COLO829 (cell line): ENCODE measurements around the gene CYTH1.

ENCODE experiments used
- DNase-seq: peaks from one replicate; pipeline ENCODE4 v3.0.0; 2012; ENCODE audit warnings: low spot score

CYTH1 gene

DNA sequence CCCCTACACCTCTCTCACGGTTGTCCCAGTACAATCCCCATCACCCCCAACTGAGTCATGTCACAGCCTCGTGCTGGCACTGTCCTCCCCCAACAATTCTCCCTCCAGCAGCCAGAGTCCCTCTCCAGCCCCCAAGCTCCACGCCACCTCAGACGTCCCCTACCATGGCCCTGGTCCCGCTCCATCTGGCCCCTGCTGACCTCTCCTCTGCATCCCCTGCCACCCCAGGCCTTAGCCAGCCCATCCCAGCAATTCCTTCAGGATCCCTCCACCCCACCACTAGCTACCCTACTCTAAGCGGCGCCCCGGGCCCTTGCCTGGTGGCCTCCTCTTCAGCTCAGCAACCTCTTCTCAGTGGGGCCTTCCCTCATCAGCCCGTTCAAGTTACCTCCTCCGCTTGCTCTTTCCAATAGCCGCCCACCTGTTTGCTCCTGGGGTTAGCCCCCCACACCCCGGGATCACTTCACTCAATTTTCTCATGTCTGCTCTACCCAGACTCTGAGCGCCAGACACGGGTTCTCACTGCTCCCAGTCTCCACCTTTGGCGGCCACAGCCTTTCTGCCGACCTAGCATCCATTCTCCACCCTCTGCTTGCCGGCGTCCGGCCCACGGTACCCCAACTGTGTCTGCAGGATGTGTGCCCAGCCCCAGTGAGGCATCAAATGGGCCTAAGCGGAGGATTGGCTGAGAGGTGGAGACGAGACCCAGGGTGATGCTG, 112.7 kb downstream of the CYTH1 start:
- DNase-seq = no peak

DNA sequence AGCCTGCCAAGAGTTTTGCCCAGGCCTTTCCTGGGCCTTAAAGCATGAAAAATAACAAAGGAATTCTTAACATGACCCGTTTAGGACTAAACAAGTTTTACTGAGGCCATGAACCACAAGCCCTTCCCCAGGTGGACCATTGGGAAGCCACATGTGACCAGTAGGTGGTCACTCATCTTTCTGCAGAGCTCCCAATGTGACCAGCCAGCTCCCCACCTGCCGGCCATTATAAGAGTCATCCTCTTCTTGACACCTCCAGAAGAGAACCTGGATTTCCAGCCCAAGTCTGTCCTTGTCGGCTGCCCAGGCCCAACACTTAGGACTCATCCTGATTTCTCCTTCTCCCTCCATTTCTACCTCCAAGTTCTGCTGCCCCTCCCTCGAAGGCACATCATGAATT, 113.2 kb downstream of the CYTH1 start:
- no peak for DNase-seq

DNA sequence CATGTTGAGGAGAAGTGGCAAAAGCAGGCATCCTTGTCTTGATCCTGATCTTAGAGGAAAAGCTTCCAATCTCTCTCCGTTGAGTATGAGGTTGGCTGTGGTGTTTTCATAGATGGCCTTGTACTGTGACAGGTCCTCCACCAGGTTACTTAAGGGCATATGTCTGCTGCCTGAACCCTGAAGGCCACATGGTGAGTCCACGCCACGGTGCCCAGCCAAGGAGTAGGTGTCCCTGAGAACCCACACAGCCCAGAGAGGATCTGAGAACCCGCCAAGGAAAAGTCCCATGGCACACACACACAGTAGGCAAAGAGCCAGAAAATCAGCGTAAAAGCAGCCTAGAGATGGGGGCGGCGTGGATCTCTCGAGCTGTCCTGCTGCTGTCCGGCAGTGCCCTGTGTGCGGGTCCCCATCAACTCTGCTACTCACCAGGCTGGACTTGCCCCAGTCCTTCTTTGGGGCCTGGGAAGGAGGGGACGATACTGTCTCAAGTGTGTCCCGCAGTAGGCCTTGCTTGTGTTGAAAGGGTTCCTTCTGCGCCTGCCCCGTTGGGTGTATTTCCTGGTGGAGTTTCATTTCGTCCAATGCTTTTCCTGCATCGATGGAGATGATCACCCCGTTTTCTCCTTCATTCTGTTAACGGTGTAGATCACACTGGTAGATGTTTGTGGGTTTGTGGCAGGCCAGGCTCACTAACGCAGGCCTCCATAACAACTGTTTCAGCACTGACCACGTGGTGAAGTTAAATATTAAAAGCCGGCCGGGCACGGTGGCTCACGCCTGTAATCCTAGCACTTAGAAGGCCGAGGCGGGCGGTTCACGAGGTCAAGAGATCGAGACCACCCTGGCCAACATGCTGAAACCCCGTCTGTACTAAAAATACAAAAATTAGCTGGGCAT, 114.1 kb downstream of the CYTH1 start:
- no peak for DNase-seq

DNA sequence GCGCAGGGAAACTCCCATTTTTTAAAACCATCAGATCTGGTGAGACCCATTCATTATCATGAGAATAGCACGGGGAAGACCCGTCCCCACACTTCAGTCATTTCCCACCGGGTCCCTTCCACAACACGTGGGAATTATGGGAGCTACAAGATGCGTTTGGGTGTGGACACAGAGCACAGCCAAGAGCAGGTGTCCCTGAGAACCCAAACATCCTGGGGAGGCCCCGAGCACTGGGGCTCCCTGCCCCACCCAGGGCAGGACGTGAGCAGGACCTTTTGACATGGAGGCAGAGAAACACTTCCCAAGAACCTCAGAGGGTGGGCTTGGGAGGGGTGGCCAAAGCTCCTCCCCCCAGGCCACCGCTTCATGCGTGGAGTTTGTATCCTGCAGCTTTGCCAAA, 115.0 kb downstream of the CYTH1 start:
- no peak for DNase-seq

DNA sequence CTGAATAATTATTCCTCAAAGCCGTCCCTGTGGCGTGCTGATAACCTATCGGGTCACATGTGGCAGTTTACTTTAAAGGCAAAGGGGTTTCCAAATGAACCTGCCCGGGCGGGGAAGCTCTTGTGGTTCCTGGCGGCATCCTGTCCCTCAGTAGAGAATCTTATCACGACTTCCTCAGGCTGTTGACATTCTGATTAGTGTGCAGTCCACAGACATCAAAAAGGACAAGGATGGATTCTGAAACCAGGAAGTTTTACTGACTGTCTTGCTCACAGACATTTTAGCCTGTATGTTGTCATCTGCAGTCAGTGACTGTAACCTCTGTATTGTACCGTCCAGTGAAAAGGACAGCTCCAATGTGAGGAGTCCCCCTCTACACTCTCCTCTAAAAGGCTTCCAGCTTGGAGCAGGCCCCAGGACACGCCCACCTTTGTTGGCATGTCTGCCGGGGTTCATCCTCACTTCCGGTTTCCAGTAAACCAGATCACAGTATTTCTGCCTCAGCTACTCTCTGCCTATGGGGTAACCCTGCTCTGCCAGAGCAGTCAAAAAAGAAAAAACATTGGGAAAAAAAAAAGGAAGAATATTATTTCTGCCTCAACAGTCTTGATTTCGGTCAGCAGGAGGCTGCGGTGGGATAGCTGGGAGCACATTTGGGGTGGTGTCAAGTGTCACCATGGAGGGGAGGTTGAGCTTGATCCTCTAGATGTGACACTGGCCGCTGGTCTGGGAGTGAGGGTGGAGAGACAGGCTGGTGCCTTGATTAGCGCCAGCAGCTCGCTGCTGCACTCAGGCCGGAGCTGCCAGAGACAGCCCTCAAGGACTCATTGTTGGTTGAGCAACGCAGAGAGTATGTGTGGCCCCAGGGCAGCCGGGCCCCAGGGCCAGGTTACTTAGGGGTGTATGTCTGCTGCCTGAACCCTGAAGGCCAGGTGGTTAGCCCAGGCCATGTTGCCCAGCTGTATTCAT, 115.8 kb downstream of the CYTH1 start:
- no peak for DNase-seq

DNA sequence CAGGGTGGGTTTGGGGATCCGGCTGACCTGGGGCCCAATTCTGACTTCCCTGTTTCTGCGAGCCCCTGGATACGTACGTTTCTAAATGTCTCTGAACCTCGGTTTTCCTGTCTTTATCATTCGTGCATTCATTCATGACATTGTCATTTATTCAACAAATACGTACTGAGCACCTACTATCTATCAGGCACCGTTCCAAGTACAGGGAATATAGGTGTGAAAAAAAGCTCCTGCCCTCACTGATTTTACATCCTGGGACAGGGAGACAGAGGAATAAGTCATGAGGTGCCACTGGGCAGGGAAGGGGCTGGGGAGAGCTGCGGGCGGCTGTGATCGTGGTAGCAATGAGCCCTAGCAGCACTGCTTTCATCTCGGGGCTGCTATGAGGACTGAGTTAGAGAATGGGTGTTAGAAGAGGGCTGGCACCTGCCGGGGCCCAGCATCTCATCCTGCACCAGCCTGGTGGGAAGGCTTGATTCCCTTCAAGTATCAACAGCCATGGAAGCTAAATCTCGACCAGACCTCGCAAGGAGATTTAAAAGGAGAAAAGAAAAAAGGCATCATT, 116.6 kb downstream of the CYTH1 start:
- no peak for DNase-seq

DNA sequence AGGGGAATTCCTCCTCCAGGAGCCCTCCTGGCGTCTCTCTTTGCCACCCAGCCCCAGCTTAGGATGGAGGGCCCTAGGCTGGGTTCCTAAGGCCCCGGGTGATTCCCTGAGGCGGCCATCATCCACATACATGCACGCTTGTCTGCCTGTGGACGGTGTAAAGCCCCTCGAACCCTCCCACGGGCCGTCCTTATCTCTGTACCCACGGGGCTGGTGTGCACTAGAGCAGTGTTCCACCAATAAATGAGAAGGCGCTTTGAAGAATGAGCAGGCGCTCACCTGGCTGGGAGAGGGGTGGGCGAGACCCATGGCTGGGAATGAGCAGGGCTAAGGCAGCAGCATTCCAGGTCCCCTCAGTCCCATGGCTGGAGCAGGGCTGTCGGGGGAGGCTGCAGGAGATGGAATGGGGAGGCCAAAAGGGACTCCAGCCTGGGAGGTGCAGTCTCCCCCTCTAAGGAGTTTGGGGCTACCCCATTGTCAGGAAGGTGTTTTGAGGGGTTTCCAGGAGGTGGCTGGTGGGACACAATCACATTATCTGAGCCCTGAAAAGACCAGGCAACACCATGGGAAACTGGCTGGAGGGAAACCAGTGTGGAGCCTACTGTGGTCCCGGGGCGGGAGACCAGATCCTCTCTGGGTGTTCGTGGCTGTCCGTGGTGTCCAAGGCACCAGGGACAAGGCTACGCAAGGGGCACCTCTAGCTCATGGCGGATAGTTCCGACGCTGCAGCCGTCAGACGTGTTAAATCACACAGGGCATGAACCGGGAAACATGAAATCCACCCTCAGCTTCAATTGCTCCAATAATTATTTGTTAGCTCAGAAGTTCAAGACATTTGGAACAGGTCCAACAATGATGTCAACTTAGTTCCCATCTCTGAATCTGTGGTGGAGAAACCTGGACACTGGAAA, 117.3 kb downstream of the CYTH1 start:
- no peak for DNase-seq

DNA sequence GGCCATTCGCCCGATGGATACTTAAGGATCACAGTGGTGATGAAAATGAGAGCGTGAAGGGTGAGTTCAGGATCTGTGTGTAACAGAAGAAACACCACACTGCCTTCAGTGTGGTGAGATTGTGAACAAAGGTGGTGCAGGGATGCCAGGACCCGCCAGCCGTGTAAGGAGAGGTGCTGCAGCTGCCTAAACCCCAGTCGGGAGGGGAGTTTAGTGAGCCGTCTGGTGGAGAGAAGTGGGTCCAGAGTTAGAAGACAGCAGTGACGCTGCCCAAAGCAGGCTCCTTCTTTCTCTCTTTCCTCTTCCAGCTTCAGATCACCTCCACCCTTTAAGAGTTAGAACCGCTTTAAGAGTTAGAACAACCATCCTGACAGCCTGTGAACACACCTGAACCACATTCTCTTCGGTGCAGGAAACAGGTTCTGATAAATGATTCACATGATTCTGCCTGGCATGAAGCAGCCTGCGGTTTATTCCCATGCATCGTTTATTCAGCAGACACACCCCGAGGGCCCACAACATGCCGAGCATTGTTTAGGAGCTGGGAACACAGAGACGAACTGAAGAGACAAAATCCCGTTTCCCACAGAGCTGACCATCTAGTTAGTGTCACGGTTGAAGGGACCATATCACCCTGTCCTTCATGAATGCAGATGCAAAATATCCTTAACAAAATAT, 120.8 kb downstream of the CYTH1 start:
- peak; percentile 34 for DNase-seq

DNA sequence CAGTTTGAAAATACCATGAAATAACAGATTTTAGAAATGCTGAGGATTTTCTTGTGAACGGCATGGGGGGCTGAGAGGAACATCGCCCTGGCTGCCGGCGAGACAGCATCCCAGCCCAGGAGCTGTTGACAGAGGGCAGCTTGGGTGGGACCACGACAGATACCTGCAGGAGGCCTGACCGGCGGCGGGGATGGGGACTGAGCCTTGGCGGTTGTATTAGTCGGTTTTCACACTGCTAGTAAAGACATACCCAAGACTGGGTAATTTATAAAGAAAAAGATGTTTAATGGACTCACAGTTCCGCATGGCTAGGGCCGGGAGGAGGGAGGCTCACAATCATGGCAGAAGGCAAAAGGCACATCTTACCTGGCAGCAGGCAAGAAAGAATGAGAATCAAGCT, 122.5 kb downstream of the CYTH1 start:
- no peak for DNase-seq

DNA sequence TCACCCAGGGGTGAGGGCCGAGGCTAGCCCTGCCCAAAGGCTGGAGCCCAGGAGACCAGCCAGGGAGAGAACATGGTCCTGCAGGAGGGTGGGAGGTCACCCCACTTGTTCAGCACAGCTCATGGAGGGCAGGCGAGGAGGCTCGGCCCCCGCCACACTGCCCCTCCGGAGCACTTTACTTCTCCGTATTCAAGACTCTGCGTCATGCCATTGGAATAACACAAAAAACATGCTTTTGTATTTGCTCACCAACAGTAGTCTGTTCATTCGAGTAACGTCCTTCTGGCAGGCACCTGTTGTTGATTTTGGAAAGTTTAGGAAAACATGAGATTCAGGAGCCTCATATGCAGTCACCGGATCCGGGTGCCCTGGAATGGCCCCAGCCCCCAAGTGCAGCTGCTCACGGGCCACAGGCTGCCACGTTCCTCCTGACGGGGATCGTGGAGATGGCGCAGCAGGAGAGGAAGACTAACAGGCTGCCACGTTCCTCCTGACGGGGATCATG, 123.7 kb downstream of the CYTH1 start:
- DNase-seq = no peak

DNA sequence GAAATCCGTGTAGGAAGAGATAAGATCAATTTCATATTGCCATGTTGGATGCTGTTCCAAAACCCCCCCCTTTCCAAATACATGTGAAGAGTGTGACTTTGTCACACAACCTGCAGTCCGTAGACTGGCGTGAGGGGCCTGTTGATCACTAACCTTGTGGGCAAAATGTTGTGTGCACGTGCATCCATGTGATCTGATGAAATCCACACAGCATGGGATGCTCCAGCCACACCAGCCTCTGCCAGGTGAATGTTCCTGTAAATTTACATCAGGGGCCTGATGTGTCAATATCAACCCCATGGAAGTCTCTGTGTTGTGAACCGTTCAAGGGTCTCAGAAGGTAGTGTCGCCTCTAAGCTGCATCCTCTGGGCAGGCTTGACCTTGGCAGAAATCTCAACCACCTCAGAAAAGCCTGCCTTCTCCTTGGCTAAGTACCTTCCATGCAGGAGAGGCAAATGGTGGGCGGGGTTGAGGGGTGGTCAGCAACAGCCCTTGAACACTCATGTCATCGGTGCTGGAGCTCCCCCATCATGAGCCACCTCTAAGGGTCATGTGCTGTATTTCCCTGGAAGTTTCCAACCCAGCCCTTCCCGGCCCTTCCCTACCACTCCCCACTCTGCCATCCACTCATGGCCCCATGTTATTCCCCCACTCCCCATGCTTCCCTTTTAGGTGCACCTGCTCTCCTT, 126.7 kb downstream of the CYTH1 start:
- DNase-seq = no peak

DNA sequence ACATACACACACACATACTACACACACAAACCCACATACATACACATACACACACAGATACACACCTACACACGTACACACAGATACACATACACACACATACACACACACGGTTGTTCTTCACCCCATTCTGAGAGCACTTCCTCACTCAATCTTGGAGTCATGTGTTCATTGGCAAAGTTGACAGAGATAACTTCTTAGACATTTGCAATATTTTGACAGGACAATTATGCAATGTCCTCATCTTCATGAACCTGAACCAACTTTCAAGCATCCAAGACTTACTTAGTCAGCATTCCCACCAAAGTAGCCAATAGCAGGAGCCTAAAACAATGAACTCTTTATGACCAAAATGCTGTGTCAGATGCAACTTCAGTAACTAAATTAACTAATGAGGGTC, 127.7 kb downstream of the CYTH1 start:
- peak; percentile 38 for DNase-seq

DNA sequence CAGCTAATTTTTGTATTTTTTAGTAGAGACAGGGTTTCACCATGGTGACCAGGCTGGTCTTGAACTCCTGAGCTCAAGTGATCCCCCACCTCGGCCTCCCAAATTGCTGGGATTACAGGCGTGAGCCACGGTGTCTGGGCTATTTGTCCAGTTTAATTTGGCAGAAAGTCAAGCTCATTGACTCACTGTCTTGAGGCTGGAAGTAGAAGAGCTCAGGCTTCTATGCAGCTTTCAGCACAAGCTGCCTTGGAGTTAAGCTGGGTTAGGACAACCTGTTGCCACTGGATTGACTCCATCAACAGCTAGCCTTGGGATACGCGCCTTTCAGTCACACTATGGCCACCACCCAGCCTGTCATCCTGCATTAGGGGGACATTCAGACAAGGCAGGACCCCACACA, 128.7 kb downstream of the CYTH1 start:
- DNase-seq = no peak

DNA sequence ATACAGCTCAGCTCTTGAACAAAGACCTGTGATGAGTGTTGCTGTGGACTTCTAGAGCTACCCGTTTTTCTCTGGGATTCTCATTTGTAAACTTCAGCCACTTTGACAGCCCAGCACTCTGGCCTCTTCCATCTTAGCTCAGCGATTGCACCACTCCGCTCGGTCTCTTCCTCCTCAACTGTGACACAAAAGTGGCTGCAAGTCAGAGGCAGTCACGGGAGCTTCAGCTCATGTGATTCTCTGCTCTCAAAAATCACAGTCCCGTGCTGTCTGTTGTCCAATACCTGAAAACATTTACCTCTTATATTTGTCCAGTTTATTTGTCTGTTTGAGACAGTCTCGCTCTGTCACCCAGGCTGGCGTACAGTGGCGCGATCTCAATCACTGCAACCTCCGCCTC, 129.2 kb downstream of the CYTH1 start:
- no peak for DNase-seq

DNA sequence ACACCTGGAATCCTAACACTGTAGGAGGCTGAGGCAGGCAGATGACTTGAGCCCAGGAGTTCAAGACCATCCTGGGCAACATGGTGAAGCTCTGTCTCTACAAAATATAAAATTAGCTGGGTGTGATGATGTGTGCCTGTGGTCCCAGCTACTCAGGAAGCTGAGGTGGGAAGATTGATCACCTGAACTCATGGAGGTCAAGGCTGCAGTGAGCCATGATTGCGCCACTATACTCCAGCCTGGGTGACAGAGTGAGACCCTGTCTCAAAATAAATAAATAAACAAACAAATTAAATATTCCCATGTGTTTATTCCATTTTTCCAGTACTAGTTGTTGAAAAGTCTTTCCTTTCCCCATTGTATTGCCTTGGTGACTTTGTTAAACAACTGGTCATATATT, 130.0 kb downstream of the CYTH1 start:
- no peak for DNase-seq

DNA sequence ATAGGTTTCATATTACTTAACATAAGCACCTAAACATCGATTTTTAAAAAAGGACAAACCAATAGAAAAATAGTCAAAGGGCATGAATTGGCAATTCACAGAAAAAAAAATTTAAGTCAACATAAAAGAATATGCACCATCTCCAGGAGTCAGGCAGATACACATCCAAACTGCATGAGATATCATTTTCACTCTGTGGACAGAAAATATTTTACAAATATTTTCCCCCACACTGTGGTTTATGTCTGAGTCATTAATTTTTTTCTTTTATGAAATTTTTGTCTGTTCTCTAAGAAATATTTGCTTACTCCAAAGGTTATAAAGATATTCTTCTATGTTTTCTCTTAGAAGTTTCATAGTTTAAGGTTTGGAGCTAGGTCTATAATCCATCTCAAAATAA, 130.5 kb downstream of the CYTH1 start:
- no peak for DNase-seq

DNA sequence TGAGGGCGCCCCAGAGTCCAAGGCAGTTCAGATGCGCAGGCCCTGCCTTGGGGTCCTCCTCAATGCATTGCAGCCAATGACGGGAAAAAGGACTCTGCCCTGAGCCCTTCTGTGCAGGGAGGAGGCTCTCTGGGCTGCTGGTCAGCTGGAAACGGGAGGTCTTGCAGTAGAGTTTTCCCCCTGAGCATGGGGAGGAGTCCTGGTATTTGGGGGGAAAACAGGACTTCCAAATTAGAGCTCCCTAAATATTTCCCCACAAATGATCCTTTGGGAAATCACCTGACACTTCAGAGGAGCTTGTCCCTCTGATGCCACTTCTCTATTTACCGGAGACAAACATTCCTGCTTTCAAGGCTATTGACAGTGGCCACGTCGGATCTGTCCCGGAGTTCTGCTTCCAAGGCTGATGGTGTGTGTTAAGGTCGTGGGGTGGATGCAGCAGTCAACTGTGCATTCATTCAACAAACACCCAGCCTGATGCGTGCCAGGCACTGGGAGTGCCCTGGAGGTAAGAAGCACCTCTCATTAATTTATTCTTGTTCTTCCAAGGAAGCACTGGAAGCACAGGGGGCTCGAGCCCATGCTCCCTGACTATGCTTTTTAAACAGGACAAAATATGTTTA, 131.9 kb downstream of the CYTH1 start:
- DNase-seq = no peak

DNA sequence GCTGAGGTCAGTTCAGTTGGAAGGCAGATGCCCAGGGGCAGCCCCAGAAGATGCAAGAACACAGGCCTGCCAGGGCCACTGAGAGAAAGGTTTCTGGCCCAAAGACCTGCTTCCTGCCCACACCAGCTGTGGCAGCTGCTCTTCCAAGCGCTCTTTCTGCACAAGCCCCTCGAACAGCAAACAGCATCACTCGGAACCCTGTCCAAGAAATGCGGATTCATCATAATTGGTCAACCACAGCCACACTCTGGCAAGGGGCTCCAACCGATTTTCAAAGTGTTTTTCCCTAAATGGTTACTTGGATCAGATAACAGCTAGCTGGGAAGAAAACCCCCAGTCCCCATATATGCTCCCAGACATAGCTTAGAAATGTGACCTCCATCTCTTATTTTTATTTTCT, 133.8 kb downstream of the CYTH1 start:
- no peak for DNase-seq

DNA sequence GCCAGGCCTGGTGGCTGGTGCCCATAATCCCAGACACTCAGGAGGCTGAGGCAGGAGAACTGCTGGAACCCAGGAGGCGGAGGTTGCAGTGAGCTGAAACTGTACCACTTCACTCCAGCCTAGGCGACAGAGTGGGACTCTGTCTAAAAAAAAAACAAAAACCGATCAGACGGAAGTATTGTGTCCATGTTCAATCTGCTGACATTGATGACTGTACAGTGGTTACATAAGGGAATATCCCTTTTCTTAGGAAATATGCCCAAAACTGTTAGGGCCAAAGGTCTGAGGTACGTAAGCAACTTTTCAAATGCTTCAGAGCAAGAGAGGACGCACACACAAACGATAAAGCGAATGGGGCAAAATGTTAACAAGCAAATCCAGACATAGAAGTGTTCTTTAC, 135.0 kb downstream of the CYTH1 start:
- no peak for DNase-seq
